ENCODE data around the gene GPR26.

GPR26 gene, protein sequence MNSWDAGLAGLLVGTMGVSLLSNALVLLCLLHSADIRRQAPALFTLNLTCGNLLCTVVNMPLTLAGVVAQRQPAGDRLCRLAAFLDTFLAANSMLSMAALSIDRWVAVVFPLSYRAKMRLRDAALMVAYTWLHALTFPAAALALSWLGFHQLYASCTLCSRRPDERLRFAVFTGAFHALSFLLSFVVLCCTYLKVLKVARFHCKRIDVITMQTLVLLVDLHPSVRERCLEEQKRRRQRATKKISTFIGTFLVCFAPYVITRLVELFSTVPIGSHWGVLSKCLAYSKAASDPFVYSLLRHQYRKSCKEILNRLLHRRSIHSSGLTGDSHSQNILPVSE

DNA sequence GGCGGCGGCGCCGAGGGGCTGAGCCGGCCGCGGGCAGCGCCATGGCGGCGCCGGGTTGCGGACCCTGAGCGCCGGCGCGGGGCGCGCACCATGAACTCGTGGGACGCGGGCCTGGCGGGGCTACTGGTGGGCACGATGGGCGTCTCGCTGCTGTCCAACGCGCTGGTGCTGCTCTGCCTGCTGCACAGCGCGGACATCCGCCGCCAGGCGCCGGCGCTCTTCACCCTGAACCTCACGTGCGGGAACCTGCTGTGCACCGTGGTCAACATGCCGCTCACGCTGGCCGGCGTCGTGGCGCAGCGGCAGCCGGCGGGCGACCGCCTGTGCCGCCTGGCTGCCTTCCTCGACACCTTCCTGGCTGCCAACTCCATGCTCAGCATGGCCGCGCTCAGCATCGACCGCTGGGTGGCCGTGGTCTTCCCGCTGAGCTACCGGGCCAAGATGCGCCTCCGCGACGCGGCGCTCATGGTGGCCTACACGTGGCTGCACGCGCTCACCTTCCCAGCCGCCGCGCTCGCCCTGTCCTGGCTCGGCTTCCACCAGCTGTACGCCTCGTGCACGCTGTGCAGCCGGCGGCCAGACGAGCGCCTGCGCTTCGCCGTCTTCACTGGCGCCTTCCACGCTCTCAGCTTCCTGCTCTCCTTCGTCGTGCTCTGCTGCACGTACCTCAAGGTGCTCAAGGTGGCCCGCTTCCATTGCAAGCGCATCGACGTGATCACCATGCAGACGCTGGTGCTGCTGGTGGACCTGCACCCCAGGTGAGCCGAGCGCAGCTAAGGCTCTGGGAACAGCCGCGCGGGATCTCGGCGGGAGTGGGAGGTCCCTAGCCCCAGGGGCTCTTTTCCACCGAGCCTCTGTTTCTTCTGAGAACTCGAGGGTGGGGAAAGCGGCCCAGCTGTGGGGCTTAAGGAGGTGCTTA, at the start of gene GPR26:
Gene GPR26 (plus strand): TSS at position 38 of the 919 bp plus-strand sequence. CDS start 53 bp downstream, at position 91.
- DNase-seq (ENCODE audit: low read depth): no peak

DNA sequence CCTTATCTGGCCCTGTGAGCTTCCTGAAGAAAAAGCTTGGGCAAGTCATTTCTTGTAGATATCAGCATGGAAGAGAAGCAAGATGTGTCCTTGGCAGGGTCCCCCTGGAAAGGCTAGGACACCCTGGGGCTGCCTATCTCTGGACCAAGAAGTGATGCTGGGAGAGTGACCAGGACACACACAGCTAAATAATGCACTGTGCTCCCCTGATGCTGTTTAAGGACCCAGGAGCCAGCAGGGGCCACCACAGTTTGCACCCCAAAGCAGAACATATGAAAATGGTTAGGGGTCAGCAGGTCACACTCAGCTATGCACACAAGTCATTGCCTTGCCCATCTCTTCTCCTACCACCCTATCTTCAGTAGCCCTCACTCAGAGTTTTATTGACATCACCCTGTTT, 47.9 kb upstream of the GPR26 start:
- no peak for DNase-seq (ENCODE audit: low read depth)

DNA sequence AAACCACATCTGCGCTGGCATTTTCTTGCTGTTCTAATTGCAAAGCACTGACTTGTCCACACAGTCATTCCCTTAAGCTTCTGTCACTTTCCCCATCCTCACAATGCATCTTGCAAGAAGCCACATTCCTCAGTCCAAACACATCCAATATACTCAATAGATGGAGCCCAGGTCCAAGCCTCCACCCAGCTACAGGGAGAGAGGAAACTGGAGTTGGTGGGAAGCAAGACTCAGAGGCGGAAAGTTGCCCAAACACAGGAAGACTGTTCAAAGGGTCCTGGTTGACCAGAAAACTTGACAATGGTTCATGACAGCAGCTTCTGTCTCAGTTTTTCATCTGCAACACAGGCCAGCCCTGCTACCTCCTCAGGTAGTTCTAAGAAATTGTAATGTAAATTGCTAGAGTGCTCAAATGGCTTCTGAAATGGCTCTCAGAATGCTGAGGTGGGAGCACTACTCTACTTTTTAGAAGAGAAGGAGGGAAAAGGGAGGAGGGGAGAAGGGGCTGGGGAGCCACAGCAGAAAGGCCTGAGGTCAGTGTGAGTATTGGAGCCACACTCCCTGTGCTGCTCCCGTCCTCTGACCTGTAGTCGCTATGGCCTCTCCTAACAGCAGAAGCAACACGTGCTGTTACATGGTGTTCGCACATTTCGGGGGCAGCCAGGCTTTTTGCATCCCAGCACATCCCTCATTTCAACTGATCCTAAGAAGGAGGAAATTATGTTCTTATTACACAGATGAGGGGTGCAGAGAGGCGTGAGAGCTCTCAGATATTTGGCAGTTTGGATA, 46.9 kb upstream of the GPR26 start:
- no peak for DNase-seq (ENCODE audit: low read depth)

DNA sequence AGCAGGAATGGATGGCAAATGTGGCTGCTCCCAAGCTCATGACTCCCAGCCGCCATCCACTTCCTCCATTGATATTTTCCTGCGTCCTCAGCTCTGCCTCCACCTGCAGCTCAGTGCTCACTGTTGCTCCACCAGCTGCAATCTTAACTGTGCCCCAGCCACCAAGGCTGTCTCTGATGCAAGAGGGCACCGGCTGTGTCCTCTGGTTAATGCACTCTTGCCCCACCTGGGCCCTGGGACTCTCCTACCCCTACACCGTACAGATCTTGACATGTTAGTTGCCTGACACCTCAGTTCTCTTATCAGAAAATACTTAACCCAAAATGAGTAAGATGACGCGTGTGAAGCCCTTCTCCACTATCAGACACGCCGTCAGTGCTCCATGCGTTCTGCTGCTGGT, 45.5 kb upstream of the GPR26 start:
- no peak for DNase-seq (ENCODE audit: low read depth)

DNA sequence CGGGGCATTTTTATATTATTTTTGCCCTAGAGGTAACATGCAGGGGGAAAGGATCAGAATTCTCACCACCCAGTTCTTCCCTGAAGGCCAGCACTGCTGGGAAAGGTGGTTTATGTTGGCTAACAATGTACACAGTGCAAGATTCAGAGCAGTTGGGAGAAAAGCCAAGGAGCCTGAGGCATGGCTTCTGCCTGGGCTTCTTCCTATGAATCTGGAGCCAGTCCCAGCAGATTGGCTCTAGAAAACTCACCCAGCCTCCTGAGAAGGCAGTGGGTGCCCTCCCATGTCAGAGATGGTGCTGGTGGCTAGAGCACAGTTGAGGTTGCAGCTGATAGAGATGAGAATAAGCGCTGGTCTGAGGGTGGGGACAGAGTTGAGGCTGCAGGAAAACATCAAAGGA, 44.7 kb upstream of the GPR26 start:
- no peak for DNase-seq (ENCODE audit: low read depth)

DNA sequence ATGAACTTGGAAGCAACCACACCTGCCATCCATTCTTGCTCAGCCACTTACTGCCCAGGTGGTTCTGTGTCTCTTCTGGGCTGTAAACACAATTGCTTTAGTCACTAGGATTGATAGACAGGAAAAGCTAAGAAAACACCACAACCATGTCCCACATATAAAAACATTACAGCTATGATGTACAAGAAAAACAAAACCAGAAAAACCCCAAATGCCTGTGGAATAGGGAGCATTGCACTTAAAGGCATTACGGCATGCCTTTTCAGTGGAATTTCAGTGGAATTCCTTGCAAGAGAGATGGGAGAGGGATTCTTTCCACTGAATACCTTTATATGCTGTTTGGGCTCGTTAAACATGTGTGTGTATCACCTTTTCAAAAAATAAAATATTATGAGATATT, 44.2 kb upstream of the GPR26 start:
- no peak for DNase-seq (ENCODE audit: low read depth)

DNA sequence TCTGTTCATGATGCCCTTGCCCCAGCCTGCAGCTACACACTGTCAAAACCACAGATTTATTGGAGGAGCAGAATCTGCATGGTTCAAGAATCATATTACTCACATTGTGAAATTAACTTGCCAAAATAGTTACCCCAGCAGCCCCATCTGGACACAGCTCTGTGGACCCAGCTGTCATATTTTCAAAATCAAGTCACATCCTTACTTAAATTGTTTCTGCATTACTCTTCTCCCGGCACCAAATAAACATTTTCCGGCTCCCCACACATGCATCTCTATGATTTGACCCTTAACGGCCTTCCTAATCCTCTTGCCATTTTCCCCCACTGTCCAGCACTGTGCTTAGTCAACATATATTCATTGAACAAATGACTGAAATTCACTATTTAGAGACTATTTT, 43.8 kb upstream of the GPR26 start:
- DNase-seq (ENCODE audit: low read depth): no peak

DNA sequence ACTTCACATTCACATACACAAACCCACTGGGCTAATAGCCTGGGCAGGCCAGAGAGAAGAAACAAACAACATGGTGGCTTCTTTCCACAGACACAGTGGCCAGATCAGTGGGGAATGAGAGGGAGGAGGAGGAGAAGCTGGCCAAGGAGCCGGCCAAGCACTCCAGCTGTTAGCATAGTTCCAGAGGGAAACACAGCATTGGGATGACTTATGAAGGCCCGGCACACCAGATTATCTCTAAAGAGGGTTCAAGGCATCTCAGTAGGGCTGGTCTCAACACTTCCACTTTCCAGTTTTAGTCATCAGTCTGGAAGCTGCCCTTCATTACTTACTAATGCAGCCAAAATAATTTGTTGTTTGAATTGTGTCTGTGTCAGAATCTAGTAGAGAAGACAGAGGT, 42.1 kb upstream of the GPR26 start:
- no peak for DNase-seq (ENCODE audit: low read depth)

DNA sequence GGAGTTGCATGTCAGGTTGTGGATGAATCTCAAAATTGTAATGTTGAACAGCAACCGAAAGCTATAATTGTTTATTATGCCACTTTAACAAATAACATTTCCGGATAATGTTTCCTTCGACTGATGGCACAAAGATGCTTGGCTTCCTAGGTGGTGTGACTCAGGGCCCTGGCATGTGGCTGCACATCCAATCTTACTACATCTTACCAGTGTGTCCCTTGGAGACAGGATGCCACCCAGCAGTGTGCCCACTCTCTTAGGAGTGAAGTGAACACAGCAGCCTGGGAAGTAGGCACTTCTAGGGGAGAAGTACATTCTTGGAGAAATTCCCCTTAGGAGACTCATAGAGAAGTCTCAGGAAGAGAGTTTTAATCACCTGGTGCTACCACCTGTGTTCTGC, 33.0 kb upstream of the GPR26 start:
- DNase-seq (ENCODE audit: low read depth): no peak

DNA sequence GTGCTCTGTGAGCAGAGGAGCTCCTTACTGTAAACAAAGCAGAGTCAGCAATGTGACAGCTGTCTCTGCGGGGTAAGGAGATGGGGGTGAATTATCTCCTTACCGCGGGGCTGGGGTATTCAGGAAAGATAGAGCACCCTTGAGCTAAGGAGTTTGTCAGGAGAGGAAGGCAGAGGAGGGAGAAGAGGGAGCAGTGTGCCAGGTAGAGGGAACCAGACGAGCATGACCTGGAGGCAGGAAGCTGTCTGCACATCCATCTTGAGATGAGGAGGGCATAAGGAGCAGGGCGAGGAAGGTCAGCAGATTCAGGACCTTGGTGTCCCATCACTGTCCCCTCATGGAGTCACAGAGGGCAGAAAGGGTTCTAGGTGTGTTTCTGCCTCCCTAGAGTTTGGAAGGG, 32.5 kb upstream of the GPR26 start:
- no peak for DNase-seq (ENCODE audit: low read depth)

DNA sequence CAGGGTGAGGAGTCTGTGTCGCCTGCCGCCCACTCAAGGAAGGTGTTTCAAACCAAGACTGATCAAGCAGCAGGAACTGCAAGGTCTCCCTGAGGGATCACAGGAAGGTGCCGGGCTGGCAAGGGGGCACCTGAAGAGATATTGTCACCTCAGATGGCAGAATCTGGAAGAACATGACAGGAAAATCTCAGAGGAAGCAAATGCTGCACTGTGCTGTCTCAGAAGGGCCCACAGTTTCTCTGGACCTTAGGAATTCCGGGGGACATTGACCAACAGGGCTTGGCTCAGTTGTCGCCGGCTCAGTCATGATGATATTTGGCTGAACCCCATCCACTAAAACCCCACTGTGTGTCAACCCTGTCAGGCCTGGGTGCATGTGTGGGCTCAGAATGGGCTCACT, 31.9 kb upstream of the GPR26 start:
- DNase-seq (ENCODE audit: low read depth): no peak

DNA sequence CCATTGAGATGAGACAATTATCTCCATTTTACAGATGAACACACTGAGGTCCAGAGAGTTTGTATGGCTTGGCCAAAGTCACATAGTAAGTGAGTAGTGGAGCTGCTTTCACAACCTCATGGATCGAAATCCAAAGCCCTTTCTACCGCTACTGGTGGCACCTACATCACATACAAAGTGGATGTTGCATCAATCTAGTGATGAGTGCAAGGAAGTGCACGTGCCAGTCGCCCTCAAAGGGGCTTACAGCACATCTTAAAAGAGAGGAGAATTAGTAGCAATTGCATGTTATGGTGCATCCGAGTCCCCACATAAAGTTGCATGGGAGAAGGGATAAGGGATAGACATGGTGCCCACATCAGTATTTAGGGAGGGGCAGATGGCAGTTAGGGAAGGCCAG, 31.0 kb upstream of the GPR26 start:
- DNase-seq (ENCODE audit: low read depth): no peak

DNA sequence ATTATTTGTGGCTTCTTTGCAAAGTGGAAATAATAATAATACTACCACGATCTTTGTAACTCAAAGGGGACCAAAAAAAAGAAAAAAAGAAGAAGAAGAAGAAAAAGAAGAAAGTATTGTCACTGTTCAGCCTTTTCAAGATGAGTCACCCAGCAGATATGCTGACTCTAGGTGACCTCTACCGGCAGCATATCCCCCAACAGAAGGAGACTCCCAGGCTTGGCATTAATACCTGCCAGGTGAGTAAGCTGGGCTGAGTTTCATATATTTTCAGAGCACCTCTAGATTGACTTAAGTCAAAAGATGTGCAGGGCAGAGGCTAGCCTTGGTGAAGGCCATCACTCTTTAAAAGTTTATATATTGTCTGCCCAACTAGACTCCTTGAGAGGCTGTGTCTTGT, 30.4 kb upstream of the GPR26 start:
- no peak for DNase-seq (ENCODE audit: low read depth)

DNA sequence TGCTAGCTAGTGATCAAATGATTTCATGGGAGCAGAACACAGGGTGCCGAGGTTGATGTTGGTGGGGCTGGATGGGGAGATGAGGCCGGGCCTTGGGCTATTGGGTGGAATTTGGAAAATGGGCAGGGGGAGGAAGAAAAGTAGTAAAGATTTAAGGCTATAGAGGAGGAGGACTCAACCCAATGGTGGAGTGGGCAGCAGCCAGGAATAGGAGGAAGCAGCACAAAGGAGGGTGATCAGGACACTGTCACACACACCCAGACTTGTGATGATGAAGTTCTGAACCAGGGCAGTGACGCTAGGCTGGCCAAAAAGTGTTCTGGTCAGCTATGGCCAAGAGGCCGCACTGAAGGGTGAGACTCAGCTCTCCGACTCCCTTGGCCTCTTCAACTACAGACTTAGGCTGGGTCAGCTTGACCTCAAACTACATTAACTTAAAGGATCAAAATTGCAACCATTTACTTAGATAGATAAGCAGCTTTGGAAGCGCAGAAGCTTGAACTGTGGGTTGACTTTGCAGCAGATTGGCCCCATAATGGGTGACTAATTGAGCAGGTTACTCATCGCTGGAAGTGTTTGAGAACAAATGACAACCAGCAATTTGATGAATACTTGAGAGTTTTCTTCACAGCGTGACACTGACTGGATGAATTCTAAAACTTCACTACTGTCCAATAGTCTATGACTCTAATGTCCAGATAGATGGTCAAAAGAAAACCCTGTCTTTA, 29.4 kb upstream of the GPR26 start:
- no peak for DNase-seq (ENCODE audit: low read depth)

DNA sequence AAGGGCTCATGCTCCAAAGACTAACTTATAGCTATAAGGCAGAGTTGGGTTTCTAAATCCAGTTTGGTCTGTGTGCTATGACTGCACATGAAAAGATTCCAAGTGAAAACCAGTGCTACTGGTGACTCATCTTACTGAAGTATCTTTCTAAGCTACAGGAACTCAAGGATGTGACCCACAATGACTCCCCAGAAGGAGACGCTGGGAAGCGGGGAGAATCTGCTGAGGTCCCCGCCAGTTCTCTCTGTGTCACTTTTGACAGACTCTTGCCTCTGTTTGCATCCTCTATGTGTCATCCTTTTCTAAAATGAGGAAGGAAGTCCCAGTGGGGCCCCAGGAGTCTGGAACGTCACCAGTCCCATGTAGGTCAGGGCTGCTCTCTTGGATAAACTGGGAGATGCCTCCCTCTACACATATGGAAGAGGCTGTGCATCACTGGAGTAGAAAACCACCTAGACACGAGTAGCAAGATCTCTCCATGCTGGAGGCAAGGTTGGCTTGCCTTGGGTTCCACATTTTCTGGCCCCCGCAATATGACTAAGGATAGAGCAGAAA, 28.8 kb upstream of the GPR26 start:
- no peak for DNase-seq (ENCODE audit: low read depth)

DNA sequence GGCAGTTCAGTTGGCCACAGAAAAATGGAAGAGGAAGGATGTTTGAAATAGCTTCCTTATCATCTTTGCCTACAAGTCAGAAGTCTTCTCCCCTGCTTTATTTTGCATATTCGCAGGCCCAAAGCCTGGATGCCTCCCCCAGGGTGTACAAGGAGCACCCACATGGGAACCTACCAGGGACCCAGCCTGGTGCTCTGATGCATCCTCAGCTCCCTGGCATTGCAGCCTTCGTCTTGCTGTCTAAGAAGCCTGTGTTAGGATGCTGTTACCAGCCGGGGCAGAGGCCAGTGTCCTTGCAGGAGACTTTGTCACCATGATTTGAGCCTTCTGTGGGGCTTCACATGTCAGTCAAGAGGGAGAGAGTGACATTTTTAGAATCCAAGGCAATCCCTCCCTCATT, 27.0 kb upstream of the GPR26 start:
- DNase-seq (ENCODE audit: low read depth): no peak

DNA sequence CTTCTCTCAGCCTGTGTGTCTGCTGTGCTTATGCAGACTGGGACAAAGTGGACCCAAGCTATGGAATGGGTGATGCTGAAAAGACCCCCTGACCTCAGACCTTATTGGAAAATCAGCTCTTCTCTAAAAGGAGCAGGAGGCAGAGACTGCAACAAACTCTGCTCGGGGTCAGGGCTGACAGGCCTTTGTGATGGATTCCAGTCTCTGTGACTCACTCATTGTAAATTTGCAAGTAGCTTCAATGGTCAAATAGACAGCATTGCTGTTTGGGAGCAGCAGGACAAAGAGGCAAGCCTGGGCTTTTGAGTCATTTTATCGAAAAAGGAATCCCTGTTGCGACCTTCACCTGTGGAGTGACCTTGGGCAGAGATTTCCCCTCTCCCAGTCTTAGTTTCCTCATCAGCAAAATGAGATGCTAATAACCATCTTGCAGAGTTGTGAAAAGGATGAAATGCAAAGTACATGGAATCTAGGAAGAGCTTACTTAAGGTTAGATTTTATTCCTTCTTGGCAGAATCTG, 26.1 kb upstream of the GPR26 start:
- DNase-seq (ENCODE audit: low read depth): no peak

DNA sequence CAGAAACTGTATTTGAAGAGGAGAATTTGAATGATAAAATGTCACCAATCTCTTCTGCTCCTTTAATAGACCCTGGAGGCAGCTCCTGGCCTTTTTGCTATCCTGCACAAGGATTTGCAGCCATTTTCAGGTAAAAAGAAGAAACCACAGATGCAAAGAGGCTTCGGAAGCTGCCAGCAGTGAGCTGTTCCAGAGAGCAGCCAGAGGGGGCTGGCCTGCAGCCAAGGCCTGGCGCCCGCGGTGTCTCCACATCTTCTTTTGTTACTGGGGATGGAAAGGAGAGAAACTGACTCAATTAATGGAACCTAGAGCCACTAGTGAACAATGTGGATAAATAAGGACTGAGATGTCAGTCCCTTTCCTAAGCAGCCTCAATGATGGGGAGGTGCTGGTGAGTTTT, 23.9 kb upstream of the GPR26 start:
- no peak for DNase-seq (ENCODE audit: low read depth)

DNA sequence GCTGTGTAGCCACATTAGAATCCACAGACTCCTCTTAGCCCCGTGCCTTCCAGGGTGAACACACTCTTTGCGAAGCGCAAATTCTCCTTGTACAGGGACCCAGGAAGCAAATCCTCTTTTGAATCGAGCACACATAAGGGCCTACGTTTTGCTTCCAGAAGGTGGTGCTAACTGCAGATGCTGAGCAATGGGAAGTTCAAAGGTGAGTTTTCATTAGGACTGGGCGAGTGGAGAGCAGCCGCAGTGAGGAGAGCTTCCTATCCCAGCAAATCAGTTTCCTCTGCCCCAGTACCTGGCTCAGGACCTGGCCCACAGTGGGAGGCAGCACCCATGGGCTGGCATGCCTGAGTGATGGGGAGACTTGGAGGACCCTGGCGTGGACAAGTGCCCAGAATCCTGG, 23.5 kb upstream of the GPR26 start:
- DNase-seq (ENCODE audit: low read depth): no peak

DNA sequence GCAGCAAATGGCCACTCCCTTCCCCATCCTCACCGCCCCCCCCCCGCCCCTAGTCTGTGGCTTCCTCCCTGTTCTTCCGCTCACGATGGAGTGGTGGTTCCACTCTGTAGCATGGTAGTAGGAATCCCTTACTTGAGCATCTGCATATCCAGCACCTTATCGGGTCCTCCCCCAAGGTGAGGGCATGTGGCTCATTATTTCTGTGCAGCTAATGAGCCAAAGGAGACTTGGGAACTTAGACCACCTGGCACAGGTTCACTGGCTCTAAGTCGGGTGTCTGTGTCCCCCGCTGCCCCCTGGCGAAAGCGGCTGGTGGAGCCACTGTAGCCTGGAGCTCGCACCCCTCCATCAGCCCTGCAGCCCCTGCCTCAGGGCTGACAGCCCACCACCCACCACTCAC, 22.8 kb upstream of the GPR26 start:
- DNase-seq (ENCODE audit: low read depth): no peak

DNA sequence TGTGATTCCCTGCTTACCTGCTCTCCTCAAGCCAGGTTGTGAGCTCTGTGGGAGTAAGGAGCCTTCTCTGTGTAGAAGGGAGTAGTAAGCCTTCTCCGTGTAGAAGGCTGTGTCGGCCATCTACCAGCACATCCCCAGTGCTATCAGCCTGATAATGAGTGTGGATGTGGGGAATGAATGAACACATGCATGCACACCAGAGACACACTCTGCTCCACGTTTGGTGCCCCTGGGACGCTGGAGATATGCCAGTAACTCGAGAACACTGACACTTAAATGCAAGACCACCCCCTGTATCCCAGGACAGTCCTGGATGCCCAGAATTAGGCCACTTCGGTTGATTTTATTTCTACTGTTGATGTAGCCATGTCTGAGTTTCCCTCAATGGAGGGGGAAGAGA, 21.1 kb upstream of the GPR26 start:
- no peak for DNase-seq (ENCODE audit: low read depth)

All from stimulated activated CD4-positive, alpha-beta T cell treated with anti-CD3 and anti-CD28 coated beads, Interleukin-2, amount 100 ng/mL, for 4 hours (primary cell).